ENCODE data around the gene USPL1. TPM values are rescaled to one million over a fixed set of nuclear protein-coding genes. Genes with fewer than 3 reads are reported as not detected.

USPL1 gene
- total RNA-seq, 1 experiment from 2014 or later, result 10.7 TPM

GRCh38 chr13:30580852-30581502, 36.7 kb upstream of the USPL1 start:
- Histone ChIP-seq H3K27ac (no peak overlapping the region), H3K9me2 (ENCODE audit: insufficient read depth) (no peaks in the 10 kb centered on the region), H3F3A (ENCODE audit: insufficient read depth, low read depth) (peaks cover 19% of the 10 kb centered on the region; the same call in 1 of the 2 replicates), H3K4me2 (no peak overlapping the region), H3K79me2 (ENCODE audit: low read depth) (no peaks in the 10 kb centered on the region), H3K36me3 (ENCODE audit: low read depth) (no peaks in the 10 kb centered on the region), H3K27me3 (ENCODE audit: insufficient read depth, low read depth) (no peaks in the 10 kb centered on the region), H4K20me1 (ENCODE audit: insufficient read depth) (no peaks in the 10 kb centered on the region), H3K9me3 (ENCODE audit: insufficient read depth, low read depth) (no peaks in the 10 kb centered on the region), H3K4me1 (replicated peaks; ENCODE audit: insufficient read depth) (peaks cover 27% of the 10 kb centered on the region), H2AFZ (no peak overlapping the region), H3K4me3 (no peak overlapping the region)
- peak; percentile 7 to 67 for DNase-seq
- POLR2A ChIA-PET (ENCODE audit: unreplicated experiment), result no interaction called here
- intact Hi-C loops (cut with micrococcal nuclease; ENCODE audit: unreplicated experiment), result no loop called here
- no TSS peak for BruUV-seq (replicated peaks)
- CTCF ChIA-PET, result interaction anchor here (0.5 to 1.5 kb wide), 5 partner anchors 100 to 448 kb away, joined by 3 to 6 read pairs (median 5); partner anchors contain the start of gene UBE2L5
- no peak for TF ChIP-seq CTCF (conservative IDR thresholded peaks at IDR 0.05)
- TF ChIP-seq EZH2 (IDR thresholded peaks at IDR 0.05; ENCODE audit: low read depth), result no peak

- no peaks in the 10 kb centered on the region for H3K9me2 ChIP-seq (ENCODE audit: insufficient read depth)
- TF ChIP-seq EZH2 (IDR thresholded peaks at IDR 0.05; ENCODE audit: low read depth) (no peak), CTCF (conservative IDR thresholded peaks at IDR 0.05) (peak; percentile 56)
- H3K4me1 ChIP-seq (replicated peaks; ENCODE audit: insufficient read depth), result peaks cover 22% of the 10 kb centered on the region
- no peak overlapping the region for H3K27ac ChIP-seq
- no peaks in the 10 kb centered on the region for H4K20me1 ChIP-seq (ENCODE audit: insufficient read depth)
- no peaks in the 10 kb centered on the region for H3K27me3 ChIP-seq (ENCODE audit: insufficient read depth, low read depth)
- POLR2A ChIA-PET (ENCODE audit: unreplicated experiment), result no interaction called here
- DNase-seq, result peak in 1 of 2 experiments; percentile 5
- intact Hi-C loops (cut with micrococcal nuclease; ENCODE audit: unreplicated experiment), result no loop called here
- H3K4me3 ChIP-seq, result no peak overlapping the region
- H3K36me3 ChIP-seq (ENCODE audit: low read depth), result no peaks in the 10 kb centered on the region
- CTCF ChIA-PET, result interaction anchor here (0.5 to 1.5 kb wide), 4 partner anchors 116 to 449 kb away, joined by 3 to 6 read pairs (median 5); partner anchors contain the start of gene UBE2L5
- H2AFZ ChIP-seq, result no peak overlapping the region
- BruUV-seq (replicated peaks), result no TSS peak
- no peaks in the 10 kb centered on the region for H3K79me2 ChIP-seq (ENCODE audit: low read depth)
- H3K4me2 ChIP-seq, result no peak overlapping the region
- peaks cover 19% of the 10 kb centered on the region; the same call in 1 of the 2 replicates for H3F3A ChIP-seq (ENCODE audit: insufficient read depth, low read depth)
- no peaks in the 10 kb centered on the region for H3K9me3 ChIP-seq (ENCODE audit: insufficient read depth, low read depth)
Measured at GRCh38 chr13:30581582-30581981, 36.1 kb upstream of the USPL1 start.

GRCh38 chr13:30584051-30584731, 33.5 kb upstream of the USPL1 start:
- CTCF ChIA-PET, result interaction anchor here (0.6 kb wide), 1 partner anchor 1785 kb away, joined by 12 read pairs; no protein-coding TSS in a partner anchor
- no TSS peak for BruUV-seq (replicated peaks)
- Histone ChIP-seq H4K20me1 (ENCODE audit: insufficient read depth) (no peaks in the 10 kb centered on the region), H3K4me1 (replicated peaks; ENCODE audit: insufficient read depth) (0 out of 2 replicates have a peak, but pooled peaks cover 9% of the 10 kb centered on the region), H3K4me2 (no peak overlapping the region), H3K9me2 (ENCODE audit: insufficient read depth) (no peaks in the 10 kb centered on the region), H3K79me2 (ENCODE audit: low read depth) (no peaks in the 10 kb centered on the region), H2AFZ (no peak overlapping the region), H3K9me3 (ENCODE audit: insufficient read depth, low read depth) (no peaks in the 10 kb centered on the region), H3K27ac (no peak overlapping the region), H3K4me3 (no peak overlapping the region), H3K36me3 (ENCODE audit: low read depth) (no peaks in the 10 kb centered on the region), H3K27me3 (ENCODE audit: insufficient read depth, low read depth) (no peaks in the 10 kb centered on the region), H3F3A (ENCODE audit: insufficient read depth, low read depth) (peaks cover 7% of the 10 kb centered on the region; the same call in 1 of the 2 replicates)
- no peak for TF ChIP-seq CTCF (conservative IDR thresholded peaks at IDR 0.05)
- TF ChIP-seq EZH2 (IDR thresholded peaks at IDR 0.05; ENCODE audit: low read depth), result no peak
- POLR2A ChIA-PET (ENCODE audit: unreplicated experiment), result interaction anchor here (0.7 kb wide), 1 partner anchor 28 kb away, joined by 20 read pairs; no protein-coding TSS in a partner anchor
- intact Hi-C loops (cut with micrococcal nuclease; ENCODE audit: unreplicated experiment), result no loop called here
- no peak for DNase-seq
